Measurements from ENCODE around the gene RACK1. TPM values are rescaled to one million over a fixed set of nuclear protein-coding genes. Genes with fewer than 3 reads are reported as not detected.

The RACK1 gene
- total and polyA plus RNA-seq, 2 donors (not counting 3 experiments of a cell fraction or from before 2014, with no cell fraction given), result 1,910 to 5,629 TPM

DNA sequence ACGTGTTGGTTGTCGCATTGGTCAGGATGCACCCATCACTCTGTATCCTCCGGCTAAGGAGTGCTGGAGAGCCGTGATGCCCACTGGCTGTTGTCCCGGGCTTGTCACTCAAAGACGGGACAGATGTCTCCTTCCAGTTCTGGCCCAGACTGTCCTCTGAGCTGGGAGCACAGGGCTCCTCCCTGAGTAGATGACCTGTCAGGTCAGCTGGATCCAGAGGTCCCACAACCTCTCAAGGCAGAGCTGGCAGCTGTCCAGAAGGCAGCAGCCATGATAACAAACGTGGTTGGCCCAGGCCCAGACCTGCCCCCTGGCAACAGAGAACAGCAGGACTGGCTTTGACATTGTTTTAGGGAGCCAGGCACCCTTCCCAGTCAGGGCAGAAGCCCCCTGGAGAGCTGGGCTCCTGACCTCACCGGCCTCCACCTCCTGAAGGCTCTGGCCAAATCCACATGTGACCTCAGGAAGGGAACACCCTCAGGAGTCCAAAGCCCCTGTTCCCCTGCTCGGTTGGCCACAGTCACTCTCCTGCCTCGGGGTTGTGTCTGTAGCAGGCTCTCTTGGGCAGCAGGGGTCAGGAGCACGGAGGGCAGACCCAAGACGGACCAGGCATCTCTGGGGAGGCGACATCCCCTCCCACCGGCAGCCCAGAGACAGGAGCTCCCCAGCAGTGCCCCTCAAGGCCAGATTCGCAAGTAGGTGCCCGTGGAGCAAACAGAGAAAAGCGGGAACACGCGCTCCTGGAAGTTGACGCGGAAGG lies 49.0 kb downstream of the RACK1 start:
- no peaks in the 10 kb centered on the region for H3K27me3 ChIP-seq (ENCODE audit: control insufficient read depth in 2 of 2, insufficient read depth in 2 of 2, low read length in 2 of 2)
- POLR2A ChIA-PET, result no interaction called here
- dilution Hi-C loops (cut with MboI; ENCODE audit: extremely low pct_ligation_motif_present, low sequenced_read_pairs) (no loop called here), intact Hi-C loops (cut with micrococcal nuclease) (no loop called here)
- no peaks in the 10 kb centered on the region for H3K36me3 ChIP-seq (ENCODE audit: control insufficient read depth in 2 of 2, extremely low read depth in 1 of 2, insufficient read depth in 2 of 2, low read length in 2 of 2)
- no peak for FAIRE-seq
- H3K4me3 ChIP-seq (replicated peaks in 1 of 3; ENCODE audit: insufficient read depth in 1 of 3, low read depth in 1 of 3, low read length in 3 of 3), result no peak overlapping the region
- no peaks in the 10 kb centered on the region for H3K9me1 ChIP-seq (replicated peaks; ENCODE audit: control insufficient read depth, extremely low read depth, insufficient read depth, low read length)
- no peaks in the 10 kb centered on the region for H4K20me1 ChIP-seq (replicated peaks; ENCODE audit: control insufficient read depth, extremely low read depth, insufficient read depth, low read length)
- CTCF ChIA-PET, result interaction anchor here (10.2 kb wide), 1 partner anchor 10 kb away, joined by 95 read pairs; the partner anchor contains the start of gene TRIM7
- no peak for DNase-seq (ENCODE audit: low read depth, low spot score)
- no peak overlapping the region for H2AFZ ChIP-seq (ENCODE audit: low read depth, low read length)
- TF ChIP-seq JUN (IDR thresholded peaks at IDR 0.05; ENCODE audit: borderline replicate concordance, insufficient read depth, insufficient read length, low read depth), result no peak
- no peak overlapping the region for H3K9ac ChIP-seq (replicated peaks; ENCODE audit: extremely low read depth, insufficient read depth, low read length)
- no TSS peak for BruUV-seq (replicated peaks)
- H3K4me2 ChIP-seq (ENCODE audit: insufficient read depth, low read length), result no peak overlapping the region
- no peaks in the 10 kb centered on the region for H3K79me2 ChIP-seq (ENCODE audit: control insufficient read depth, insufficient read depth, low read length)
- peaks cover 18% of the 10 kb centered on the region for H3K4me1 ChIP-seq (ENCODE audit: control insufficient read depth, extremely low read depth, insufficient read depth, low read length)
- H3K27ac ChIP-seq (ENCODE audit: insufficient read depth, low read depth, low read length), result no peak overlapping the region
- H3K9me3 ChIP-seq (replicated peaks; ENCODE audit: control insufficient read depth, insufficient read depth, low read length), result no peaks in the 10 kb centered on the region

- ChIA-PET POLR2A (no interaction called here), CTCF (interaction anchor here (10.2 kb wide), 1 partner anchor 11 kb away, joined by 95 read pairs; the partner anchor contains the start of gene TRIM7)
- H3K27me3 ChIP-seq (ENCODE audit: control insufficient read depth in 2 of 2, insufficient read depth in 2 of 2, low read length in 2 of 2), result no peaks in the 10 kb centered on the region
- no peaks in the 10 kb centered on the region for H3K36me3 ChIP-seq (ENCODE audit: control insufficient read depth in 2 of 2, extremely low read depth in 1 of 2, insufficient read depth in 2 of 2, low read length in 2 of 2)
- no peak overlapping the region for H3K9ac ChIP-seq (replicated peaks; ENCODE audit: extremely low read depth, insufficient read depth, low read length)
- FAIRE-seq, result no peak
- H2AFZ ChIP-seq (ENCODE audit: low read depth, low read length), result no peak overlapping the region
- no peaks in the 10 kb centered on the region for H4K20me1 ChIP-seq (replicated peaks; ENCODE audit: control insufficient read depth, extremely low read depth, insufficient read depth, low read length)
- intact Hi-C loops (cut with micrococcal nuclease), result no loop called here
- no peak overlapping the region for H3K4me2 ChIP-seq (ENCODE audit: insufficient read depth, low read length)
- dilution Hi-C loops (cut with MboI; ENCODE audit: extremely low pct_ligation_motif_present, low sequenced_read_pairs), result no loop called here
- TF ChIP-seq GATA2 (IDR thresholded peaks at IDR 0.05; ENCODE audit: insufficient read depth, insufficient read length, low read depth, low read length), result no peak
- TF ChIP-seq CTCF (IDR thresholded peaks at IDR 0.05; ENCODE audit: extremely low read depth in 1 of 2, insufficient read depth in 1 of 2, low read depth in 1 of 2, low read length in 2 of 2), result no peak
- TF ChIP-seq POLR2A (IDR thresholded peaks at IDR 0.05; ENCODE audit: low read depth, low read length), result no peak
- TF ChIP-seq EZH2 (IDR thresholded peaks at IDR 0.05; ENCODE audit: borderline replicate concordance, low read depth, low read length, severe bottlenecking), result no peak
- no peak for TF ChIP-seq JUN (IDR thresholded peaks at IDR 0.05; ENCODE audit: borderline replicate concordance, insufficient read depth, insufficient read length, low read depth)
- TF ChIP-seq MYC (IDR thresholded peaks at IDR 0.05; ENCODE audit: low read depth, low read length), result no peak
- no peak for TF ChIP-seq MAX (IDR thresholded peaks at IDR 0.05; ENCODE audit: insufficient read depth, insufficient read length)
- no peak for TF ChIP-seq POLR2AphosphoS5 (IDR thresholded peaks at IDR 0.05; ENCODE audit: insufficient read depth, low read depth, low read length)
- H3K9me3 ChIP-seq (replicated peaks; ENCODE audit: control insufficient read depth, insufficient read depth, low read length), result no peaks in the 10 kb centered on the region
- no peak overlapping the region for H3K4me3 ChIP-seq (replicated peaks in 1 of 3; ENCODE audit: insufficient read depth in 1 of 3, low read depth in 1 of 3, low read length in 3 of 3)
- no TSS peak for BruUV-seq (replicated peaks)
- no peak overlapping the region for H3K27ac ChIP-seq (ENCODE audit: insufficient read depth, low read depth, low read length)
- DNase-seq (ENCODE audit: low read depth, low spot score), result no peak
- no peaks in the 10 kb centered on the region for H3K9me1 ChIP-seq (replicated peaks; ENCODE audit: control insufficient read depth, extremely low read depth, insufficient read depth, low read length)
- no peaks in the 10 kb centered on the region for H3K79me2 ChIP-seq (ENCODE audit: control insufficient read depth, insufficient read depth, low read length)
- H3K4me1 ChIP-seq (ENCODE audit: control insufficient read depth, extremely low read depth, insufficient read depth, low read length), result peaks cover 18% of the 10 kb centered on the region
Observed at GRCh38 chr5:181193656-181194055, 50.0 kb downstream of the RACK1 start.

All from endothelial cell of umbilical vein (primary cell).